Mesenchymal stem cell (in vitro differentiated cells and primary cell): ENCODE measurements around the gene DDX10.

Source experiments
- DNase-seq: peaks from one replicate; pipeline ENCODE4 v3.0.0-alpha.2; 2013
- H2AFZ ChIP-seq: one replicate; pipeline ENCODE4 v1.6.1; 2013; ENCODE audit warnings: low read depth, mild to moderate bottlenecking, control low read depth, inconsistent platforms, low read length, moderate library complexity
- H2AK5ac ChIP-seq: 2 replicates; pipeline ENCODE4 v1.6.1; 2013; ENCODE audit warnings: low read length, moderate library complexity, mild to moderate bottlenecking, inconsistent platforms; ENCODE audit not compliant: severe bottlenecking
- H2BK120ac ChIP-seq: one replicate; pipeline ENCODE4 v1.6.1; 2013; ENCODE audit warnings: low read depth, mild to moderate bottlenecking, inconsistent platforms, low read length, moderate library complexity
- H2BK12ac ChIP-seq, 2 experiments: one replicate each; pipeline ENCODE4 v1.6.1; 2013; ENCODE audit warnings: inconsistent platforms in 2 of 2, low read length in 2 of 2, mild to moderate bottlenecking in 2 of 2, moderate library complexity in 2 of 2, control low read depth in 1 of 2
- H2BK15ac ChIP-seq: one replicate; pipeline ENCODE4 v1.6.1; 2013; ENCODE audit warnings: mild to moderate bottlenecking, low read depth, inconsistent platforms; ENCODE audit not compliant: poor library complexity, severe bottlenecking
- H2BK5ac ChIP-seq: 2 replicates; pipeline ENCODE4 v1.6.1; 2013; ENCODE audit warnings: low read depth, mild to moderate bottlenecking, low read length, control low read depth, inconsistent platforms; ENCODE audit not compliant: poor library complexity, severe bottlenecking
- H3K14ac ChIP-seq, 2 experiments: one replicate each; pipeline ENCODE4 v1.6.1; 2013; ENCODE audit warnings: inconsistent platforms in 2 of 2, low read length in 2 of 2, control low read depth in 1 of 2, mild to moderate bottlenecking in 1 of 2, moderate library complexity in 1 of 2
- H3K18ac ChIP-seq, 2 experiments: one replicate each; pipeline ENCODE4 v1.6.1; 2013; ENCODE audit warnings: inconsistent platforms in 2 of 2, low read length in 2 of 2, control low read depth in 1 of 2, low read depth in 1 of 2, mild to moderate bottlenecking in 1 of 2
- H3K23ac ChIP-seq, 2 experiments: one replicate each; pipeline ENCODE4 v1.6.1; 2013; ENCODE audit warnings: inconsistent platforms in 2 of 2, low read length in 2 of 2, mild to moderate bottlenecking in 2 of 2, moderate library complexity in 2 of 2, control low read depth in 1 of 2
- H3K27ac ChIP-seq: 2 replicates; pipeline ENCODE4 v1.5.1; 2013; ENCODE audit warnings: mild to moderate bottlenecking, moderate library complexity, low read length, control low read depth, inconsistent platforms; ENCODE audit not compliant: poor library complexity, severe bottlenecking
- H3K27me3 ChIP-seq, 2 experiments: 2 replicates each; pipeline versions ENCODE4 v1.6.1 to v1.7.0; 2013; ENCODE audit warnings: low read length in 2 of 2, mild to moderate bottlenecking in 2 of 2, moderate library complexity in 2 of 2, control low read depth in 1 of 2, inconsistent platforms in 1 of 2; ENCODE audit not compliant: control insufficient read depth in 1 of 2, insufficient read depth in 1 of 2
- H3K36me3 ChIP-seq, 2 experiments: 2 replicates each; pipeline versions ENCODE4 v1.6.1 to v1.7.0; 2013; ENCODE audit warnings: low read length in 2 of 2, control low read depth in 1 of 2, inconsistent platforms in 1 of 2, low read depth in 1 of 2, mild to moderate bottlenecking in 1 of 2; ENCODE audit not compliant: insufficient read depth in 2 of 2, control insufficient read depth in 1 of 2
- H3K4ac ChIP-seq, 2 experiments: one replicate each; pipeline ENCODE4 v1.6.1; 2013; ENCODE audit warnings: inconsistent platforms in 2 of 2, low read length in 2 of 2, mild to moderate bottlenecking in 2 of 2, moderate library complexity in 2 of 2, control low read depth in 1 of 2, low read depth in 1 of 2
- H3K4me1 ChIP-seq: 2 replicates; pipeline ENCODE4 v1.6.1; 2013; ENCODE audit warnings: low read depth, low read length, control low read depth; ENCODE audit not compliant: control insufficient read depth, insufficient read depth
- H3K4me2 ChIP-seq: 2 replicates; pipeline ENCODE4 v1.6.1; 2013; ENCODE audit warnings: low read length, mild to moderate bottlenecking, inconsistent platforms; ENCODE audit not compliant: poor library complexity, severe bottlenecking
- H3K4me3 ChIP-seq, 2 experiments: 2 replicates each; pipeline versions ENCODE4 v1.5.1 to v1.7.0; 2013; ENCODE audit warnings: low read length in 2 of 2, mild to moderate bottlenecking in 2 of 2, control low read depth in 1 of 2, low read depth in 1 of 2; ENCODE audit not compliant: insufficient read depth in 1 of 2
- H3K79me1 ChIP-seq: replicated peaks from 2 replicates; pipeline ENCODE4 v1.6.1; 2013; ENCODE audit warnings: mild to moderate bottlenecking, control low read depth, low read length, inconsistent platforms; ENCODE audit not compliant: poor library complexity, severe bottlenecking
- H3K9ac ChIP-seq: 2 replicates; pipeline ENCODE4 v1.7.0; 2013; ENCODE audit warnings: mild to moderate bottlenecking, low read length, moderate library complexity
- H3K9me3 ChIP-seq: 2 replicates; pipeline ENCODE4 v1.7.0; 2013; ENCODE audit warnings: mild to moderate bottlenecking, low read length; ENCODE audit not compliant: control insufficient read depth
- H4K8ac ChIP-seq: one replicate; pipeline ENCODE4 v1.6.1; 2013; ENCODE audit warnings: inconsistent platforms, mild to moderate bottlenecking, low read length, moderate library complexity
- H4K91ac ChIP-seq: one replicate; pipeline ENCODE4 v1.6.1; 2013; ENCODE audit warnings: mild to moderate bottlenecking, low read length, inconsistent platforms
- WGBS: methylation state at CpG from one replicate; pipeline ENCODE4 v1.1.7; 2013; ENCODE audit warnings: mixed read lengths; 5-methylcytosine and 5-hydroxymethylcytosine counted together

Gene DDX10

GRCh38 chr11:108959105-108959761 lies 294.4 kb downstream of the DDX10 start:
- Histone ChIP-seq H3K18ac (peak overlapping the region in 1 of 2 experiments; percentile 79), H2BK5ac (no peak overlapping the region), H3K4me1 (peaks cover 6% of the 10 kb centered on the region), H3K9me3 (peaks cover 17% of the 10 kb centered on the region), H3K4me2 (no peak overlapping the region), H2AK5ac (no peak overlapping the region), H2AFZ (no peak overlapping the region), H3K4me3 (no peak overlapping the region), H3K23ac (no peak overlapping the region), H3K9ac (no peak overlapping the region), H3K27me3 (peaks cover 0 to 3% of the 10 kb centered on the region in 2 experiments), H4K8ac (no peak overlapping the region), H3K27ac (peak overlapping the region; percentile 67), H4K91ac (no peak overlapping the region), H3K79me1 (no peaks in the 10 kb centered on the region), H2BK15ac (no peak overlapping the region), H3K4ac (peak overlapping the region; percentile 45 to 62), H2BK12ac (peak overlapping the region in 1 of 2 experiments; percentile 70), H3K14ac (no peak overlapping the region), H3K36me3 (no peaks in the 10 kb centered on the region), H2BK120ac (peak overlapping the region; percentile 52)
- no peak for DNase-seq
- 44% methylated on average over 3 of the region's 4 CpGs for WGBS

- no peak overlapping the region for H3K4me3 ChIP-seq
- H3K27me3 ChIP-seq = peaks cover 0 to 3% of the 10 kb centered on the region in 2 experiments
- H3K23ac ChIP-seq = no peak overlapping the region
- no peak overlapping the region for H2BK120ac ChIP-seq
- no peak overlapping the region for H3K4me2 ChIP-seq
- H2AK5ac ChIP-seq = no peak overlapping the region
- peaks cover 17% of the 10 kb centered on the region for H3K9me3 ChIP-seq
- no peak overlapping the region for H3K14ac ChIP-seq
- DNase-seq = no peak
- no peaks in the 10 kb centered on the region for H3K79me1 ChIP-seq
- WGBS = 98% methylated on average over 3 of the region's 3 CpGs
- H3K27ac ChIP-seq = no peak overlapping the region
- no peaks in the 10 kb centered on the region for H3K36me3 ChIP-seq
- H2AFZ ChIP-seq = no peak overlapping the region
- no peak overlapping the region for H2BK5ac ChIP-seq
- H3K4ac ChIP-seq = no peak overlapping the region
- H3K18ac ChIP-seq = peak overlapping the region in 1 of 2 experiments; percentile 0
- H2BK15ac ChIP-seq = no peak overlapping the region
- H4K8ac ChIP-seq = peak overlapping the region; percentile 50
- peaks cover 6% of the 10 kb centered on the region for H3K4me1 ChIP-seq
- H4K91ac ChIP-seq = peak overlapping the region; percentile 48
- no peak overlapping the region for H3K9ac ChIP-seq
- peak overlapping the region in 1 of 2 experiments; percentile 35 for H2BK12ac ChIP-seq
Measured at GRCh38 chr11:108959874-108960273, 295.0 kb downstream of the DDX10 start.

GRCh38 chr11:108960501-108960900 lies 295.6 kb downstream of the DDX10 start:
- 52% methylated on average over 5 of the region's 5 CpGs for WGBS
- no peak overlapping the region for H3K4me3 ChIP-seq
- no peak overlapping the region for H2BK12ac ChIP-seq
- peak overlapping the region; percentile 4 for H2BK15ac ChIP-seq
- H3K27me3 ChIP-seq = peaks cover 0 to 3% of the 10 kb centered on the region in 2 experiments
- peaks cover 17% of the 10 kb centered on the region for H3K9me3 ChIP-seq
- peak overlapping the region; percentile 29 for H2BK120ac ChIP-seq
- H2BK5ac ChIP-seq = no peak overlapping the region
- H3K4me2 ChIP-seq = no peak overlapping the region
- H3K9ac ChIP-seq = no peak overlapping the region
- H3K79me1 ChIP-seq = no peaks in the 10 kb centered on the region
- no peak for DNase-seq
- H3K4me1 ChIP-seq = peaks cover 8% of the 10 kb centered on the region
- no peak overlapping the region for H3K27ac ChIP-seq
- no peak overlapping the region for H3K23ac ChIP-seq
- H4K8ac ChIP-seq = peak overlapping the region; percentile 50
- H3K4ac ChIP-seq = no peak overlapping the region
- H3K36me3 ChIP-seq = no peaks in the 10 kb centered on the region
- H2AK5ac ChIP-seq = no peak overlapping the region
- no peak overlapping the region for H3K14ac ChIP-seq
- H2AFZ ChIP-seq = no peak overlapping the region
- H4K91ac ChIP-seq = no peak overlapping the region
- peak overlapping the region; percentile 4 to 61 for H3K18ac ChIP-seq

DNA sequence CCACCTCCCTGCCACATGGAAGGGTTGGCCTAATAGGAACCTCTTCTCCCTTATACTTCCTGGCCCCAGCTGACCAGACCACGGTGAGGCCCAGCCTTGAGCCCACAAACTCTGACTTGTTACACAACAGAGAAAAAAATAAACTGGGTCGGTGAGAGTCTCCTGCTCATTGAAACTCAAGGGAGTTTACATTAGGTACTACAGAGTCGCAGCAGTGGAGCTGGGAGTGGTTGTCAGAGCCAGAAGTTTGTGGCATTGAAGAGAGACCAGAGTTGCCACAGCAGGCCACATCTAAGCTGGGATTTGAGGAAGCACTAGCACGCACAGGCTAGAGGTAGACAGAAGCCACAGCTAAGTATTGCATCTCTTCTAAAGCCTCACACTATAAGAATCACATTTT lies 296.2 kb downstream of the DDX10 start:
- Histone ChIP-seq H2AK5ac (no peak overlapping the region), H4K91ac (no peak overlapping the region), H3K27ac (no peak overlapping the region), H2BK120ac (peak overlapping the region; percentile 29), H3K36me3 (no peaks in the 10 kb centered on the region), H2BK15ac (no peak overlapping the region), H4K8ac (peak overlapping the region; percentile 61), H3K18ac (peak overlapping the region in 1 of 2 experiments; percentile 28), H3K79me1 (no peaks in the 10 kb centered on the region), H2BK5ac (no peak overlapping the region), H3K23ac (no peak overlapping the region), H3K14ac (no peak overlapping the region), H3K4me1 (peaks cover 14% of the 10 kb centered on the region), H3K27me3 (peaks cover 0 to 3% of the 10 kb centered on the region in 2 experiments), H2AFZ (no peak overlapping the region), H3K9ac (no peak overlapping the region), H3K4ac (no peak overlapping the region), H3K4me3 (no peak overlapping the region), H2BK12ac (peak overlapping the region in 1 of 2 experiments; percentile 18), H3K9me3 (peaks cover 17% of the 10 kb centered on the region), H3K4me2 (no peak overlapping the region)
- peak; percentile 52 for DNase-seq
- WGBS = 54% methylated on average over 4 of the region's 4 CpGs
